ENCODE data around the gene CAPRIN1. TPM values are rescaled to one million over a fixed set of nuclear protein-coding genes. Genes with fewer than 3 reads are reported as not detected.

The CAPRIN1 gene
- total and polyA plus RNA-seq, 2 experiments from 2014 or later = 119 to 365 TPM

GRCh38 chr11:34098813-34099212, 47.3 kb downstream of the CAPRIN1 start:
- Histone ChIP-seq H3K36me3 (ENCODE audit: insufficient read depth) (peaks cover 75% of the 10 kb centered on the region), H4K20me1 (replicated peaks; ENCODE audit: insufficient read depth) (peaks cover 35% of the 10 kb centered on the region), H3K4me1 (ENCODE audit: insufficient read depth) (no peaks in the 10 kb centered on the region), H3K9me2 (ENCODE audit: insufficient read depth) (no peaks in the 10 kb centered on the region), H3F3A (replicated peaks; ENCODE audit: low read depth) (peaks cover 18% of the 10 kb centered on the region), H2AFZ (no peak overlapping the region), H3K27ac (ENCODE audit: low read depth) (no peak overlapping the region), H3K27me3 (ENCODE audit: insufficient read depth) (no peaks in the 10 kb centered on the region), H3K4me2 (no peak overlapping the region), H3K4me3 (no peak overlapping the region), H3K79me2 (replicated peaks; ENCODE audit: insufficient read depth) (peaks cover 8% of the 10 kb centered on the region; the same call in 1 of the 2 replicates)
- Mint-ChIP-seq H3K4me1 (no peaks in the 10 kb centered on the region; the same call in 2 of the 3 replicates), H3K9me3 (no peaks in the 10 kb centered on the region; the same call in 2 of the 3 replicates), H3K36me3 (ENCODE audit: low read depth) (peaks cover 73% of the 10 kb centered on the region), H3K27me3 (ENCODE audit: insufficient read depth, low read depth, poor library complexity) (peaks cover 7% of the 10 kb centered on the region), H3K4me3 (no peak overlapping the region), H3K27ac (no peak overlapping the region)
- DNase-seq (ENCODE audit: low spot score) (no peak), ATAC-seq (no peak)
- TF ChIP-seq CREB1 (CRISPR knock-in tag; IDR thresholded peaks at IDR 0.05; ENCODE audit: low read depth) (no peak), POLR2AphosphoS5 (IDR thresholded peaks at IDR 0.05; ENCODE audit: low read depth) (no peak), ETS1 (IDR thresholded peaks at IDR 0.05) (no peak), JUNB (IDR thresholded peaks at IDR 0.05; ENCODE audit: unreplicated experiment) (no peak), ZNF462 (CRISPR knock-in tag; IDR thresholded peaks at IDR 0.05) (no peak), CTCF (conservative IDR thresholded peaks at IDR 0.05; ENCODE audit: low read depth in 2 of 2) (no peak), REST (IDR thresholded peaks at IDR 0.05; ENCODE audit: unreplicated experiment) (no peak)

Data from GM23338 (cell line).